Mucosa of descending colon (tissue), 3 donors: ENCODE data around the gene LIMK1. TPM values are rescaled to one million over a fixed set of nuclear protein-coding genes. Genes with fewer than 3 reads are reported as not detected.
"Not testable (repeated sequence)": the region's sequence is repeated elsewhere in the genome, so short reads cannot be mapped to it uniquely, and the experiment has no call there.

Experiments
- ATAC-seq: fragments of 200-7000 bp; cut with Tn5 transposase; one replicate; pipeline ENCODE4 v1.9.1; 2020; ENCODE audit warnings: mild to moderate bottlenecking, moderate library complexity
- DNase-seq, 3 donors: peaks; one replicate each; pipeline ENCODE4 v3.0.0-alpha.2; 2020
- H3K36me3 ChIP-seq: fragments of 200-600 bp; one replicate; pipeline ENCODE4 v1.8.0; 2021; ENCODE audit warnings: low read depth, mild to moderate bottlenecking
- H3K4me1 ChIP-seq: fragments of 200-600 bp; one replicate; pipeline ENCODE4 v1.8.0; 2021; ENCODE audit warnings: low read depth, mild to moderate bottlenecking
- H3K4me3 ChIP-seq: fragments of 200-600 bp; one replicate; pipeline ENCODE4 v1.8.0; 2021; ENCODE audit warnings: mild to moderate bottlenecking
- H3K9me3 ChIP-seq: fragments of 200-600 bp; one replicate; pipeline ENCODE4 v1.8.0; 2021; ENCODE audit warnings: mild to moderate bottlenecking
- intact Hi-C, 2 donors: fragments of 100-400 bp; cut with DNase I in 1 of 2; cut with micrococcal nuclease in 1 of 2; formaldehyde crosslinking; loops; one replicate each; pipeline versions ENCODE4 v1.11.0 to v1.11.1; 2022; cut with DNase I, micrococcal nuclease
- total RNA-seq, 3 donors: library from RNA; stranded (reverse); fragmentation: NEBNext Ultra II Directional in 2 of 3; extraction: Animal tissue kit (Norgen Biotek cat#: 25700) in 2 of 3; gene quantifications; one replicate each; pipeline versions ENCODE4 v1.2.1 to v1.2.4, GENCODE V29; 2021 to 2023
- TF ChIP-seq, protein P1 (sequence below): fragments of 200-600 bp; IDR thresholded peaks from one replicate; pipeline ENCODE4 v1.8.0; 2022; ENCODE audit warnings: antibody characterized with exemption, mild to moderate bottlenecking
- donor health status: DM: no; HTN: no; CAD: no; lungs with moderate emphysema.
- donor health status: DM: no; HTN: no; CAD: no.
- donor health status: DM: no; HTN: yes; CAD: no.

The LIMK1 gene
- total RNA-seq, 3 donors from 2014 or later = 12.0 to 15.6 (median 12.1) TPM

DNA sequence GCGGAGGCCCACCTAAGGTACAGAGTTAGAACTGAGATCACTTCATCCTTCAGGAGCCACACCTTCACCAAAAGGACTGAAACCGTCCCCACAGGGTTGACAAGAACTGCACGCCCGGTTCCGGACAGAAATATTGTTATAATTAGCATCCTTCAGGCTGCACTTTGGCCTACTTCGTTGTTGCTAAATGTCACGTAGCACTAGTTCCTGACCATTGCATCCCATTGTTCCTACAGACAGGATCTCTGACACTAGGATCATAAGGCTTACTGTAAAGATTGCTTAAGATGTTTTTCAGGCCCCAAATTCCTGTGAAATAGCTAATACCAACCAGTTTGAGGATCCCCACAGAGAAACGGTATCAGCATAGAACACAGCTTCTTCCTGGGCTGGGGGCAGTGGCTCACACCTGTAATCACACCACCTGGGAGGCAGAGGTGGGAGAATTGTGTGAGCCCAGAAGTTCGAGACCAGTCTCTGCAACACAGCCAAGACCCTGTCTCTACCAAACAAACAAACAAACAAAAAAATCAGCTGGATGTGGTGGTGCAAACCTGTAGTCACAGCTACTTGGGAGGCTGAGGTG is 72.3 kb downstream of the LIMK1 start:
- no peak for DNase-seq
- TF ChIP-seq, protein P1, sequence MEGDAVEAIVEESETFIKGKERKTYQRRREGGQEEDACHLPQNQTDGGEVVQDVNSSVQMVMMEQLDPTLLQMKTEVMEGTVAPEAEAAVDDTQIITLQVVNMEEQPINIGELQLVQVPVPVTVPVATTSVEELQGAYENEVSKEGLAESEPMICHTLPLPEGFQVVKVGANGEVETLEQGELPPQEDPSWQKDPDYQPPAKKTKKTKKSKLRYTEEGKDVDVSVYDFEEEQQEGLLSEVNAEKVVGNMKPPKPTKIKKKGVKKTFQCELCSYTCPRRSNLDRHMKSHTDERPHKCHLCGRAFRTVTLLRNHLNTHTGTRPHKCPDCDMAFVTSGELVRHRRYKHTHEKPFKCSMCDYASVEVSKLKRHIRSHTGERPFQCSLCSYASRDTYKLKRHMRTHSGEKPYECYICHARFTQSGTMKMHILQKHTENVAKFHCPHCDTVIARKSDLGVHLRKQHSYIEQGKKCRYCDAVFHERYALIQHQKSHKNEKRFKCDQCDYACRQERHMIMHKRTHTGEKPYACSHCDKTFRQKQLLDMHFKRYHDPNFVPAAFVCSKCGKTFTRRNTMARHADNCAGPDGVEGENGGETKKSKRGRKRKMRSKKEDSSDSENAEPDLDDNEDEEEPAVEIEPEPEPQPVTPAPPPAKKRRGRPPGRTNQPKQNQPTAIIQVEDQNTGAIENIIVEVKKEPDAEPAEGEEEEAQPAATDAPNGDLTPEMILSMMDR = no peak
- Histone ChIP-seq H3K36me3 (no peaks in the 10 kb centered on the region), H3K4me1 (no peaks in the 10 kb centered on the region), H3K9me3 (no peaks in the 10 kb centered on the region), H3K4me3 (no peak overlapping the region)
- ATAC-seq = no peak
- intact Hi-C loops = no loop called here

- DNase-seq = no peak
- TF ChIP-seq, protein P1 = no peak
- Histone ChIP-seq H3K36me3 (no peaks in the 10 kb centered on the region), H3K4me3 (no peak overlapping the region), H3K9me3 (no peaks in the 10 kb centered on the region), H3K4me1 (no peaks in the 10 kb centered on the region)
- intact Hi-C loops = no loop called here
- no peak for ATAC-seq
Measured at GRCh38 chr7:74157605-74158004, 74.0 kb downstream of the LIMK1 start.

DNA sequence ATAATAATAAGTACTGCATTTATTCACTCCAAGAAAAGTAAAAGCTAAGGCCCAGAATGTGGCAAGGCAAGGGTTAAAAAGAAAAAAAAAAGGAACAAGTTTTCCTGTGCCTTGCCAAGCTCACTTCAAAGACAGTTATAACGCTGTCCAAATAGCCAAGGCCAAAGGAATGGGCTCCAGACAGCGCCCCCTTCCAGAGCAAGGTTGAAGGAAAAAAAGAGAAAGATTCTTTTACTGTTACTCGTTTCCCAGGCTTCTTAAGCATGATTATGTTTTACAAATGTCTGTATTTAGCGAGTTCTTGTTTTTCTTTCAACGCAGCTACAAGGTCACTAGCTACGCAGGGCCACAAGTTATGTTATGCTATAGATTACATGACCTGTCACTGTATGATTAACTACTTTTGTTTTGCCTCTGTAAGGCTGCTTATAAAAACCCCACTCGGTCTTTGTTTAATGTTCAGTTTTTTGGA is 81.4 kb downstream of the LIMK1 start:
- DNase-seq (peak in 1 of 3 donors; percentile 48), ATAC-seq (no peak)
- intact Hi-C loops = no loop called here
- no peaks in the 10 kb centered on the region for H3K36me3 ChIP-seq
- H3K4me3 ChIP-seq = no peak overlapping the region
- no peaks in the 10 kb centered on the region for H3K9me3 ChIP-seq
- H3K4me1 ChIP-seq = peaks cover 11% of the 10 kb centered on the region
- TF ChIP-seq, protein P1 = no peak

GRCh38 chr7:74165867-74166593 is 82.4 kb downstream of the LIMK1 start:
- TF ChIP-seq, protein P1 = no peak
- Histone ChIP-seq H3K4me3 (no peak overlapping the region), H3K9me3 (no peaks in the 10 kb centered on the region), H3K36me3 (no peaks in the 10 kb centered on the region), H3K4me1 (peaks cover 11% of the 10 kb centered on the region)
- DNase-seq (no peak), ATAC-seq (no peak)
- intact Hi-C loops = no loop called here

- peak; percentile 98 for ATAC-seq
- H3K9me3 ChIP-seq, H3K36me3 ChIP-seq, intact Hi-C loops, H3K4me3 ChIP-seq: not testable (repeated sequence)
- H3K4me1 ChIP-seq = peaks cover 11% of the 10 kb centered on the region
- peak; percentile 52 to 75 (median 54) for DNase-seq
Measured at GRCh38 chr7:74167324-74167723, 83.7 kb downstream of the LIMK1 start.

Other genes starting within 250 kb of the LIMK1 start
- gene METTL27, start 241.3 kb upstream of the LIMK1 start, total RNA-seq = 1 to 10 TPM; 1.6 to 4.6 (median 2.4) TPM
- gene TMEM270, start 222.6 kb upstream of the LIMK1 start, total RNA-seq = not detected
- gene ELN, start 55.6 kb upstream of the LIMK1 start, total RNA-seq = 10 to 100 TPM in 2 of 3 donors, 1 to 10 TPM in 1; 5.0 to 43.4 (median 20.5) TPM
- gene EIF4H, start 90.6 kb downstream of the LIMK1 start, total RNA-seq = 100 to 1,000 TPM; 231 to 278 (median 274) TPM
- 1 to 10 TPM; 3.1 to 8.1 (median 6.9) TPM for gene LAT2, start 126.2 kb downstream of the LIMK1 start, total RNA-seq
- gene RFC2, start 170.6 kb downstream of the LIMK1 start, total RNA-seq = 10 to 100 TPM; 14.8 to 23.7 (median 15.9) TPM
- 10 to 100 TPM; 57.6 to 77.7 (median 67.1) TPM for gene CLIP2, start 205.6 kb downstream of the LIMK1 start, total RNA-seq